Vagina (tissue), 2 donors: Measurements from ENCODE around the gene EPHA1. TPM values are rescaled to one million over a fixed set of nuclear protein-coding genes. Genes with fewer than 3 reads are reported as not detected.

Experiments used
- DNase-seq, 2 donors: peaks; one replicate each; pipeline ENCODE4 v3.0.0-alpha.2; 2017; ENCODE audit errors: extremely low spot score in 2 of 2
- H3K27ac ChIP-seq: fragments of 200-600 bp; sonication (generic); one replicate; pipeline ENCODE4 v1.5.1; 2019
- H3K27me3 ChIP-seq: fragments of 200-600 bp; sonication (generic); one replicate; pipeline ENCODE4 v1.5.1; 2019
- H3K36me3 ChIP-seq, 2 donors: fragments of 200-600 bp; sonication (generic); one replicate each; pipeline ENCODE4 v1.5.1; 2017 to 2019
- H3K4me1 ChIP-seq: fragments of 200-600 bp; sonication (generic); one replicate; pipeline ENCODE4 v1.5.1; 2019
- H3K4me3 ChIP-seq, 2 donors: fragments of 200-600 bp; sonication (generic); 1 replicate in 1 of 2; 2 replicates in 1 of 2; pipeline ENCODE4 v1.5.1; 2016 to 2019
- H3K9me3 ChIP-seq: fragments of 200-600 bp; sonication (generic); one replicate; pipeline ENCODE4 v1.5.1; 2019
- CTCF ChIP-seq, 3 experiments: fragments of 450-650 bp in 2 of 3; fragments of 200-600 bp in 1 of 3; sonication (generic) in 1 of 3; IDR thresholded peaks; one replicate each; pipeline ENCODE4 v1.5.1; 2017 to 2019; ENCODE audit warnings: antibody characterized with exemption in 3 of 3, mild to moderate bottlenecking in 2 of 3, moderate library complexity in 2 of 3
- POLR2A ChIP-seq, 2 donors: fragments of 450-650 bp; IDR thresholded peaks; one replicate each; pipeline ENCODE4 v1.6.1; 2017; ENCODE audit warnings: antibody characterized with exemption in 2 of 2, mild to moderate bottlenecking in 2 of 2, moderate library complexity in 2 of 2
- POLR2AphosphoS5 ChIP-seq, 2 donors: sonication (generic); formaldehyde crosslinking; IDR thresholded peaks; one replicate each; pipeline ENCODE4 v1.9.0; 2017; ENCODE audit warnings: antibody characterized with exemption in 2 of 2, mild to moderate bottlenecking in 2 of 2, low read depth in 1 of 2; ENCODE audit not compliant: insufficient read depth in 1 of 2
- intact Hi-C: fragments of 100-400 bp; cut with DNase I; formaldehyde crosslinking; loops from one replicate; pipeline ENCODE4 v1.15.1; 2023
- total RNA-seq: library from RNA; depleted of rRNA; stranded (reverse); fragments of >200 nt; gene quantifications from one replicate; pipeline ENCODE4 v1.2.3, GENCODE V29; 2016

Gene EPHA1
- total RNA-seq, 1 donor from 2014 or later, result 51.3 TPM

- H3K27me3 ChIP-seq, result no peaks in the 10 kb centered on the region
- H3K27ac ChIP-seq, result no peak overlapping the region
- no peaks in the 10 kb centered on the region for H3K36me3 ChIP-seq
- H3K9me3 ChIP-seq, result no peaks in the 10 kb centered on the region
- peak in 1 of 2 donors; percentile 86 for DNase-seq
- H3K4me3 ChIP-seq, result no peak overlapping the region
- intact Hi-C loops, result no loop called here
- peaks cover 13% of the 10 kb centered on the region for H3K4me1 ChIP-seq
- TF ChIP-seq POLR2AphosphoS5 (IDR thresholded peaks at IDR 0.05; ENCODE audit: insufficient read depth in 1 of 2, low read depth in 1 of 2) (no peak), POLR2A (IDR thresholded peaks at IDR 0.05) (no peak), CTCF (IDR thresholded peaks at IDR 0.05) (no peak)
Observed at GRCh38 chr7:143396625-143397556, 11.8 kb downstream of the EPHA1 start.

- Histone ChIP-seq H3K36me3 (peaks cover 0 to under 1% of the 10 kb centered on the region in 2 donors), H3K4me3 (no peak overlapping the region), H3K27me3 (no peaks in the 10 kb centered on the region), H3K4me1 (peaks cover 20% of the 10 kb centered on the region), H3K27ac (no peak overlapping the region), H3K9me3 (no peaks in the 10 kb centered on the region)
- TF ChIP-seq POLR2AphosphoS5 (IDR thresholded peaks at IDR 0.05; ENCODE audit: insufficient read depth in 1 of 2, low read depth in 1 of 2) (no peak), CTCF (IDR thresholded peaks at IDR 0.05) (no peak), POLR2A (IDR thresholded peaks at IDR 0.05) (no peak)
- no peak for DNase-seq
- intact Hi-C loops, result no loop called here
Observed at GRCh38 chr7:143396182-143396581, 12.5 kb downstream of the EPHA1 start.

GRCh38 chr7:143395187-143396149 is 13.2 kb downstream of the EPHA1 start:
- intact Hi-C loops, result no loop called here
- Histone ChIP-seq H3K27ac (no peak overlapping the region), H3K4me1 (peaks cover 27% of the 10 kb centered on the region), H3K27me3 (no peaks in the 10 kb centered on the region), H3K4me3 (no peak overlapping the region), H3K36me3 (peaks cover 0 to 8% of the 10 kb centered on the region in 2 donors), H3K9me3 (no peaks in the 10 kb centered on the region)
- no peak for DNase-seq
- TF ChIP-seq CTCF (IDR thresholded peaks at IDR 0.05) (no peak), POLR2AphosphoS5 (IDR thresholded peaks at IDR 0.05; ENCODE audit: insufficient read depth in 1 of 2, low read depth in 1 of 2) (no peak), POLR2A (IDR thresholded peaks at IDR 0.05) (no peak)

- Histone ChIP-seq H3K27me3 (no peaks in the 10 kb centered on the region), H3K9me3 (no peaks in the 10 kb centered on the region), H3K36me3 (peaks cover 0 to 12% of the 10 kb centered on the region in 2 donors), H3K4me3 (no peak overlapping the region), H3K4me1 (peaks cover 30% of the 10 kb centered on the region), H3K27ac (no peak overlapping the region)
- DNase-seq, result no peak
- TF ChIP-seq POLR2A (IDR thresholded peaks at IDR 0.05) (no peak), POLR2AphosphoS5 (IDR thresholded peaks at IDR 0.05; ENCODE audit: insufficient read depth in 1 of 2, low read depth in 1 of 2) (no peak)
- intact Hi-C loops, result no loop called here
Observed at GRCh38 chr7:143394777-143395176, 13.9 kb downstream of the EPHA1 start.

- intact Hi-C loops, result no loop called here
- Histone ChIP-seq H3K4me3 (no peak overlapping the region), H3K27me3 (no peaks in the 10 kb centered on the region), H3K36me3 (peaks cover 0 to 19% of the 10 kb centered on the region in 2 donors), H3K27ac (no peak overlapping the region), H3K9me3 (no peaks in the 10 kb centered on the region), H3K4me1 (peaks cover 30% of the 10 kb centered on the region)
- no peak for DNase-seq
- TF ChIP-seq POLR2A (IDR thresholded peaks at IDR 0.05) (no peak), POLR2AphosphoS5 (IDR thresholded peaks at IDR 0.05; ENCODE audit: insufficient read depth in 1 of 2, low read depth in 1 of 2) (no peak), CTCF (IDR thresholded peaks at IDR 0.05) (no peak)
Observed at GRCh38 chr7:143394068-143394467, 14.6 kb downstream of the EPHA1 start.
